H1 (cell line): Measurements from ENCODE around the gene SH3PXD2A. TPM values are rescaled to one million over a fixed set of nuclear protein-coding genes. Genes with fewer than 3 reads are reported as not detected.

Experiments
- ASH2L ChIP-seq: fragments of 200-600, 300-600 bp; sonication (generic); IDR thresholded peaks from one replicate; pipeline ENCODE4 v1.7.1; 2017; ENCODE audit warnings: low read length
- ATF3 ChIP-seq: IDR thresholded peaks from 2 replicates; pipeline ENCODE4 v1.6.1; 2011; ENCODE audit warnings: low read depth, mild to moderate bottlenecking, low read length; ENCODE audit not compliant: insufficient read depth
- CHD1 ChIP-seq: IDR thresholded peaks from 2 replicates; pipeline ENCODE4 v1.6.1; 2012; ENCODE audit warnings: low read depth, low read length, improper control_type of control experiment
- CHD7 ChIP-seq: fragments of 300-600 bp; sonication (generic); IDR thresholded peaks from 2 replicates; pipeline ENCODE4 v1.7.1; 2012; ENCODE audit warnings: low read length, moderate library complexity, mild to moderate bottlenecking, inconsistent platforms; ENCODE audit not compliant: insufficient replicate concordance
- EP300 ChIP-seq, 2 experiments: IDR thresholded peaks; 1 replicate in 1 of 2; 2 replicates in 1 of 2; pipeline ENCODE4 v1.6.1; 2011 to 2012; ENCODE audit warnings: low read depth in 2 of 2, low read length in 2 of 2, mild to moderate bottlenecking in 2 of 2, borderline replicate concordance in 1 of 2, inconsistent platforms in 1 of 2, moderate library complexity in 1 of 2
- HDAC2 ChIP-seq, 2 experiments: fragments of 300-600 bp in 1 of 2; sonication (generic) in 1 of 2; IDR thresholded peaks; 2 replicates each; pipeline ENCODE4 v1.6.1; 2011 to 2012; ENCODE audit warnings: low read depth in 2 of 2, low read length in 2 of 2, mild to moderate bottlenecking in 2 of 2, moderate library complexity in 2 of 2, borderline replicate concordance in 1 of 2, inconsistent platforms in 1 of 2
- POLR2AphosphoS5 ChIP-seq: IDR thresholded peaks from 2 replicates; pipeline ENCODE4 v1.6.1; 2011; ENCODE audit warnings: low read depth, low read length
- RBBP5 ChIP-seq: IDR thresholded peaks from 2 replicates; pipeline ENCODE4 v1.7.1; 2012; ENCODE audit warnings: low read depth, mild to moderate bottlenecking, inconsistent platforms, low read length, moderate library complexity, borderline replicate concordance
- polyA plus RNA-seq, 7 experiments: library from polyadenylated mRNA; depleted of rRNA in 3 of 7; stranded (reverse) in 5 of 7; unstranded in 2 of 7; fragments of >200 nt in 5 of 7; fragments of 200-250 nt in 2 of 7; gene quantifications; 1 replicate in 5 of 7; 2 replicates in 1 of 7; 4 replicates in 1 of 7; pipeline versions ENCODE4 v1.2.1 to v1.2.3, GENCODE V29; 2011 to 2013; ENCODE audit warnings: missing spikeins in 2 of 7, mixed read lengths in 2 of 7
- total RNA-seq: library from RNA; stranded (reverse); fragmentation: NEBNext Ultra II Directional; extraction: Animal tissue kit (Norgen Biotek cat#: 25700); gene quantifications from 2 replicates; pipeline ENCODE4 v1.2.1, GENCODE V29; 2021

The SH3PXD2A gene
- total and polyA plus RNA-seq, 2 of the 8 experiments (the other 6 are each of a cell fraction or from before 2014, with no cell fraction given) = 5.4 to 16.3 TPM

GRCh38 chr10:103890194-103890658 is 34.9 kb upstream of the SH3PXD2A start (continued):
- no peak for TF ChIP-seq CHD7
- no peak for TF ChIP-seq CHD1
- TF ChIP-seq RBBP5 = no peak
- no peak for TF ChIP-seq ATF3
- TF ChIP-seq POLR2AphosphoS5 = no peak
- no peak for TF ChIP-seq HDAC2 (IDR thresholded peaks at IDR 0.05; ENCODE audit: borderline replicate concordance in 1 of 2, low read depth in 2 of 2, low read length in 2 of 2)
- no peak for TF ChIP-seq ASH2L
- TF ChIP-seq EP300 (IDR thresholded peaks at IDR 0.05; ENCODE audit: borderline replicate concordance in 1 of 2, low read depth in 2 of 2, low read length in 2 of 2) = no peak
